OCI-LY1 (cell line): ENCODE measurements around the gene FBRS.

ENCODE experiments used
- H2AFZ ChIP-seq: fragments of 200-600 bp; sonication (generic), shearing (Covaris generic); 2 replicates; pipeline ENCODE4 v1.6.0; 2014; ENCODE audit warnings: antibody characterized with exemption, mild to moderate bottlenecking, low read length
- H3F3A ChIP-seq: fragments of 200-600 bp; sonication (generic), shearing (Covaris generic); 2 replicates; pipeline ENCODE4 v1.6.0; 2014; ENCODE audit warnings: mild to moderate bottlenecking, antibody characterized with exemption, low read length, moderate library complexity; ENCODE audit not compliant: insufficient read depth
- H3K27ac ChIP-seq: fragments of 200-600 bp; sonication (generic); 2 replicates; pipeline ENCODE4 v1.5.1; 2014; ENCODE audit warnings: low read length, mixed run types, mild to moderate bottlenecking, low read depth; ENCODE audit not compliant: poor library complexity, severe bottlenecking
- H3K27me3 ChIP-seq: fragments of 200-600 bp; sonication (generic); 2 replicates; pipeline ENCODE4 v1.6.0; 2014; ENCODE audit warnings: antibody characterized with exemption, mild to moderate bottlenecking, low read length, moderate library complexity; ENCODE audit not compliant: insufficient read depth
- H3K36me3 ChIP-seq: fragments of 200-600 bp; sonication (generic); 2 replicates; pipeline ENCODE4 v1.6.1; 2014; ENCODE audit warnings: mild to moderate bottlenecking, antibody characterized with exemption, low read length, moderate library complexity, mixed read lengths; ENCODE audit not compliant: insufficient read depth
- H3K4me1 ChIP-seq: fragments of 200-600 bp; sonication (generic); 2 replicates; pipeline ENCODE4 v1.5.1; 2014; ENCODE audit warnings: mild to moderate bottlenecking, low read length, moderate library complexity; ENCODE audit not compliant: insufficient read depth, severe bottlenecking
- H3K4me2 ChIP-seq: fragments of 200-600 bp; sonication (generic), shearing (Covaris generic); 2 replicates; pipeline ENCODE4 v1.6.1; 2014; ENCODE audit warnings: low read length
- H3K4me3 ChIP-seq: fragments of 200-600 bp; sonication (generic); 2 replicates; pipeline ENCODE4 v1.5.1; 2014; ENCODE audit warnings: low read length, low read depth, mild to moderate bottlenecking, mixed read lengths; ENCODE audit not compliant: poor library complexity, severe bottlenecking
- H3K79me2 ChIP-seq: fragments of 200-600 bp; shearing (Covaris generic); 2 replicates; pipeline ENCODE4 v1.6.1; 2016; ENCODE audit warnings: mixed run types, low read length, mixed read lengths; ENCODE audit not compliant: insufficient read depth
- H3K9ac ChIP-seq: fragments of 200-600 bp; sonication (generic), shearing (Covaris generic); 2 replicates; pipeline ENCODE4 v1.6.1; 2014; ENCODE audit warnings: mild to moderate bottlenecking, low read length, mixed read lengths
- H3K9me2 ChIP-seq: fragments of 200-600 bp; sonication (generic), shearing (Covaris generic); 2 replicates; pipeline ENCODE4 v1.6.1; 2014; ENCODE audit warnings: low read depth, mild to moderate bottlenecking, low read length, mixed read lengths
- H3K9me3 ChIP-seq: fragments of 200-600 bp; shearing (Covaris generic); 2 replicates; pipeline ENCODE4 v1.6.1; 2014; ENCODE audit warnings: low read length, mixed read lengths
- H4K20me1 ChIP-seq: fragments of 200-600 bp; sonication (generic), shearing (Covaris generic); 2 replicates; pipeline ENCODE4 v1.6.0; 2016; ENCODE audit warnings: mild to moderate bottlenecking, low read length; ENCODE audit not compliant: insufficient read depth
- EZH2 ChIP-seq: fragments of 200-600 bp; sonication (generic), shearing (Covaris generic); IDR thresholded peaks from 2 replicates; pipeline ENCODE4 v1.8.0; 2017; ENCODE audit warnings: borderline replicate concordance, mixed run types, mild to moderate bottlenecking, antibody characterized with exemption, low read length, moderate library complexity, mixed read lengths
- TF ChIP-seq, protein P1 (sequence below): fragments of 200-600 bp; sonication (generic), shearing (Covaris generic); IDR thresholded peaks from 2 replicates; pipeline ENCODE4 v1.5.1; 2017; ENCODE audit warnings: mild to moderate bottlenecking, antibody characterized with exemption, low read length, moderate library complexity, mixed read lengths

The FBRS gene

DNA sequence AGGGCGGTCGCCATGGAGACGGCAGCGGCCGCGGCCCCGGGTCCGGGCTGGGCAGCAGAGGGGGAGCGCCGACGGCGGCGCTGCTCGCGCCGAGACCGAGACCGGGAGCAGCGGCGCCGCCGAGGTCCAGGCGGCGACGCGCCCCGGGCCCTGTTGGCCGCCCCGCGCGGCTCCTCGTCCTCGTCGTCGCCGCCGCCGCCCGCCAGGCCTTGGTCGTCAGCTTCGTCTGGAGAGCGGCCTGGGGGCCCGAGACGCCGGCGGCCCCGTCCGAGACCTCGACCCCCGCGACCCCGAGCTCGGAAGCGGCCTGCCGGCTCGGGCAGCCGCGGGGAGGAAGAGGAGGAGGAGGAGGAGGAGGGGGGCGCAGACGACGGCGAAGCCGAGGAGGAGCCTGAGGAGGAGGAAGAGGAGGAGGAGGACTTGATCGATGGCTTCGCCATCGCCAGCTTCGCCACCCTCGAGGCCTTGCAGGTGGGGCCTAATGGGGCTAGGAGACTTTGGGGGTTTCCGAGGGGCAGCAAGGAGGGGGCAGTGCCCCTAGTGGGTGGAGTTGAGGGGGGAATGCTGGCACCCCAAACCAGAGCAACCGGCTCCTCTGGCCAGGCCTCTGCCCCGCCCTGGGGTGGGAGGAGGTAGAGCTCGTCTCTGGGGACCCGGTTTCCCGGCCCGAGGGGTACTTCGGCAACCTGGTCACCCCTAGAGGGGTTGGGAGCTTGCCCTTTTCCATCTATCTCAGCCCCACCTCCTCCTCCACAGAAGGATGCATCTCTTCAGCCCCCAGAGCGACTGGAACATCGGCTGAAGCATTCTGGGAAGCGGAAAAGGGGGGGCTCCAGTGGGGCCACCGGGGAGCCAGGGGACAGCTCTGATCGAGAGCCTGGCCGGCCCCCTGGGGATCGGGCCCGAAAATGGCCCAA, 1.5 kb downstream of the FBRS start:
- Histone ChIP-seq H4K20me1 (no peaks in the 10 kb centered on the region), H3K4me3 (peak overlapping the region; percentile 68), H3K9me3 (no peaks in the 10 kb centered on the region), H3K9ac (peak overlapping the region; percentile 89), H3F3A (no peaks in the 10 kb centered on the region), H2AFZ (no peak overlapping the region), H3K36me3 (peaks cover 61% of the 10 kb centered on the region), H3K27ac (peak overlapping the region; percentile 95), H3K4me2 (peak overlapping the region; percentile 89), H3K27me3 (no peaks in the 10 kb centered on the region), H3K9me2 (no peaks in the 10 kb centered on the region), H3K4me1 (peaks cover 42% of the 10 kb centered on the region), H3K79me2 (0 out of 2 replicates have a peak, but pooled peaks cover 3% of the 10 kb centered on the region)
- TF ChIP-seq EZH2 = no peak
- TF ChIP-seq, protein P1, sequence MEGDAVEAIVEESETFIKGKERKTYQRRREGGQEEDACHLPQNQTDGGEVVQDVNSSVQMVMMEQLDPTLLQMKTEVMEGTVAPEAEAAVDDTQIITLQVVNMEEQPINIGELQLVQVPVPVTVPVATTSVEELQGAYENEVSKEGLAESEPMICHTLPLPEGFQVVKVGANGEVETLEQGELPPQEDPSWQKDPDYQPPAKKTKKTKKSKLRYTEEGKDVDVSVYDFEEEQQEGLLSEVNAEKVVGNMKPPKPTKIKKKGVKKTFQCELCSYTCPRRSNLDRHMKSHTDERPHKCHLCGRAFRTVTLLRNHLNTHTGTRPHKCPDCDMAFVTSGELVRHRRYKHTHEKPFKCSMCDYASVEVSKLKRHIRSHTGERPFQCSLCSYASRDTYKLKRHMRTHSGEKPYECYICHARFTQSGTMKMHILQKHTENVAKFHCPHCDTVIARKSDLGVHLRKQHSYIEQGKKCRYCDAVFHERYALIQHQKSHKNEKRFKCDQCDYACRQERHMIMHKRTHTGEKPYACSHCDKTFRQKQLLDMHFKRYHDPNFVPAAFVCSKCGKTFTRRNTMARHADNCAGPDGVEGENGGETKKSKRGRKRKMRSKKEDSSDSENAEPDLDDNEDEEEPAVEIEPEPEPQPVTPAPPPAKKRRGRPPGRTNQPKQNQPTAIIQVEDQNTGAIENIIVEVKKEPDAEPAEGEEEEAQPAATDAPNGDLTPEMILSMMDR = no peak; the same call in 1 of the 2 replicates

DNA sequence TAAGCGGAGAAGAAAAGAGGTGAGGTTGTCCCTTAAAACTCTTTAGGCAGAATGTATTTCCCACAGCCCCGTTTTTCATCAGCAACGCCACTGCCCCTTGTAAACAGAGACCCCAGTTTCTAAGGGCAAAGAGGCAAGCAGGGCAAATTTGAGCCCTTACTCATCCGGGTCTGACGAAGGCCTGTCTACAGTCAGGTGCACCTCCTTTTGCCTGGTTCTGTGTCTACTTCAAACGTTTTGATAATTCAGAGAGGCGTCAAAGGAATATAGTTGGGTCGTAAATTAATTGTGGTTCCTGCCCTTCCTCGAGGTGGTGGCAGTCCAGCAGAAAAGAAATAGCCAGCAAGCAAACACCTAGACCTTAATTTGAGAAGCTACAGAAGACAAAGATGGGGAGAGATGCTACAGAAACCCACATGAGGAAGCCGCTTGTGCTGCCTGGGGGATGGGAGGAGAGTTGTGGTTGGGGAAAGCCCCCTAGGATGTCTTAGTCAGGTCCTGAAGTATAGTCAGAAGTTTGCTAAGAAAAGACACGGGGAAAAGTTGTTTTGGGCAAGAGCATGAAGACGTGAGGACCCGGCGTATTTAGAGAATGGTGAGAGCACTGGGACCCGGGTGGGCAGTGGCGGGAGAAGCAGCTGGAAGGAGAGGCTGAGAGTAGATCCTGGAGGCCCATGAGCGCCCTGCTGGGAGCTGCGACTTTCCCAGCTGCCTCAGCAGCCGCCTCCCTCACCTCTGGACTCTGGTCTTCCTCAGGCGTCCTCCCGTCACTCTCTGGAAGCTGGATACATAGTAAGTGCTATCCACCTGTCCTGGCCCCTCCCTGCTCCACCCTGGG, 2.4 kb downstream of the FBRS start:
- peak overlapping the region; percentile 89 for H3K4me2 ChIP-seq
- H3K4me3 ChIP-seq = peak overlapping the region; percentile 68
- TF ChIP-seq, protein P1 = no peak
- TF ChIP-seq EZH2 = no peak
- H3K9me2 ChIP-seq = no peaks in the 10 kb centered on the region
- H3K4me1 ChIP-seq = peaks cover 42% of the 10 kb centered on the region
- H3K27me3 ChIP-seq = no peaks in the 10 kb centered on the region
- H3K79me2 ChIP-seq = 0 out of 2 replicates have a peak, but pooled peaks cover 3% of the 10 kb centered on the region
- no peak overlapping the region for H2AFZ ChIP-seq
- H3K9me3 ChIP-seq = no peaks in the 10 kb centered on the region
- no peaks in the 10 kb centered on the region for H4K20me1 ChIP-seq
- peak overlapping the region; percentile 80 for H3K27ac ChIP-seq
- peaks cover 61% of the 10 kb centered on the region for H3K36me3 ChIP-seq
- H3K9ac ChIP-seq = peak overlapping the region; percentile 89
- H3F3A ChIP-seq = no peaks in the 10 kb centered on the region

DNA sequence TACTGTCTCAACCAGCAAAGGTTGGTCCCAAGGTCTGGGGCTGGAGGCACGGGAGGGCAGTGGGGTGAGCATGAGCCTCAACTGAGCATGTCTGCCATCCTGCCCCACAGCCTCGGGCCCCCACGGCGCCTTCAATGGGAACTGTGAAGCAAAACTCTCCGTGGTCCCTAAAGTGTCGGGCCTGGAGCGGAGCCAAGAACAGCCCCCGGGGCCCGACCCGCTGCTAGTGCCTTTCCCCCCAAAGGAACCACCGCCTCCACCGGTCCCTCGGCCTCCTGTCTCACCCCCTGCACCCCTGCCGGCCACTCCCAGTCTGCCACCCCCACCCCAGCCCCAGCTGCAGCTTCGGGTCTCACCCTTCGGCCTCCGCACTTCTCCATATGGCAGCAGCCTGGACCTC, 4.2 kb downstream of the FBRS start:
- H3K27me3 ChIP-seq = no peaks in the 10 kb centered on the region
- 0 out of 2 replicates have a peak, but pooled peaks cover 3% of the 10 kb centered on the region for H3K79me2 ChIP-seq
- H3K27ac ChIP-seq = no peak overlapping the region
- H2AFZ ChIP-seq = no peak overlapping the region
- no peak overlapping the region for H3K4me2 ChIP-seq
- H3K9ac ChIP-seq = no peak overlapping the region; the same call in 1 of the 2 replicates
- no peaks in the 10 kb centered on the region for H3K9me2 ChIP-seq
- H3F3A ChIP-seq = no peaks in the 10 kb centered on the region
- peaks cover 35% of the 10 kb centered on the region for H3K4me1 ChIP-seq
- no peaks in the 10 kb centered on the region for H4K20me1 ChIP-seq
- H3K9me3 ChIP-seq = no peaks in the 10 kb centered on the region
- no peak overlapping the region for H3K4me3 ChIP-seq
- no peak for TF ChIP-seq EZH2
- TF ChIP-seq, protein P1 = no peak
- H3K36me3 ChIP-seq = peaks cover 60% of the 10 kb centered on the region
